K562 (cell line): ENCODE measurements around the gene TINCR.

Experiments
- CTCF ChIP-seq, 3 experiments: IDR thresholded peaks in 2 of 3; conservative IDR thresholded peaks in 1 of 3; 2 replicates each; pipeline ENCODE4 v1.5.1; 2011 to 2012; ENCODE audit warnings: low read length in 3 of 3, mild to moderate bottlenecking in 3 of 3, control low read depth in 2 of 3, improper control_type of control experiment in 1 of 3, inconsistent platforms in 1 of 3, low read depth in 1 of 3, mixed read lengths in 1 of 3, moderate library complexity in 1 of 3; ENCODE audit not compliant: insufficient read depth in 2 of 3
- FOXK1 ChIP-seq: sonication (generic); formaldehyde crosslinking; IDR thresholded peaks from 2 replicates; pipeline ENCODE4 v1.8.0; 2022; ENCODE audit warnings: missing genetic modification reagents, mild to moderate bottlenecking, borderline replicate concordance
- HMG20A ChIP-seq: fragments of 450-650 bp; formaldehyde crosslinking; conservative IDR thresholded peaks from 2 replicates; pipeline ENCODE4 v1.4.0; 2020; ENCODE audit warnings: mild to moderate bottlenecking, mixed read lengths
- KAT2B ChIP-seq: IDR thresholded peaks from one replicate; pipeline ENCODE4 v1.6.1; 2012; ENCODE audit warnings: low read depth, mild to moderate bottlenecking, control low read depth, inconsistent platforms, low read length, moderate library complexity
- MTA3 ChIP-seq: fragments of 450-650 bp; formaldehyde crosslinking; IDR thresholded peaks from 2 replicates; pipeline ENCODE4 v1.6.1; 2017; ENCODE audit warnings: mild to moderate bottlenecking, borderline replicate concordance
- NKRF ChIP-seq: fragments of 450-650 bp; IDR thresholded peaks from 2 replicates; pipeline ENCODE4 v1.6.1; 2016; ENCODE audit warnings: borderline replicate concordance
- OTX1 ChIP-seq: fragments of 450-650 bp; formaldehyde crosslinking; IDR thresholded peaks from 2 replicates; pipeline ENCODE4 v1.4.0; 2022; ENCODE audit warnings: mild to moderate bottlenecking
- POLR2A ChIP-seq: fragments of 450-650 bp; conservative IDR thresholded peaks from 2 replicates; pipeline ENCODE4 v1.6.1; 2016
- RAD51 ChIP-seq: fragments of 450-650 bp; IDR thresholded peaks from 2 replicates; pipeline ENCODE4 v1.7.1; 2016; ENCODE audit warnings: low read depth, mild to moderate bottlenecking, borderline replicate concordance
- RERE ChIP-seq: sonication (generic); formaldehyde crosslinking; IDR thresholded peaks from 2 replicates; pipeline ENCODE4 v1.8.0; 2023; ENCODE audit warnings: missing genetic modification reagents, mild to moderate bottlenecking, borderline replicate concordance
- SREBF2 ChIP-seq: sonication (generic); formaldehyde crosslinking; IDR thresholded peaks from 2 replicates; pipeline ENCODE4 v1.4.0; 2020; ENCODE audit warnings: mild to moderate bottlenecking, missing genetic modification reagents
- ZNF174 ChIP-seq: fragments of 250-450 bp; sonication (Bioruptor Pico); IDR thresholded peaks from 2 replicates; pipeline ENCODE4 v1.4.0; 2020; ENCODE audit warnings: mild to moderate bottlenecking
- ZNF274 ChIP-seq: IDR thresholded peaks from 2 replicates; pipeline ENCODE4 v1.6.1; 2011; ENCODE audit warnings: low read depth, mild to moderate bottlenecking, low read length, moderate library complexity, borderline replicate concordance
- ZNF589 ChIP-seq: fragments of 200-800 bp; sonication (Bioruptor generic); IDR thresholded peaks from 2 replicates; pipeline ENCODE4 v1.6.1; 2016; ENCODE audit warnings: low read depth, missing genetic modification characterization, missing compliant biosample characterization

GRCh38 chr19:5547881-5548280 lies 19.9 kb downstream of the TINCR start:
- TF ChIP-seq ZNF274: no peak
- peak; percentile 76 to 87 (median 77) for TF ChIP-seq CTCF (IDR thresholded peaks at IDR 0.05 in 2 of 3, conservative IDR thresholded peaks at IDR 0.05 in 1 of 3; ENCODE audit: insufficient read depth in 2 of 3, low read depth in 1 of 3, low read length in 3 of 3)
- no peak for TF ChIP-seq POLR2A
- no peak for TF ChIP-seq SREBF2 (CRISPR knock-in tag)
- TF ChIP-seq MTA3: no peak
- no peak for TF ChIP-seq RAD51
- TF ChIP-seq FOXK1: no peak
- no peak for TF ChIP-seq RERE (CRISPR knock-in tag)
- no peak for TF ChIP-seq OTX1 (CRISPR knock-in tag)
- no peak for TF ChIP-seq NKRF
- TF ChIP-seq ZNF174 (CRISPR knock-in tag): no peak
- TF ChIP-seq HMG20A (CRISPR knock-in tag): no peak
- no peak for TF ChIP-seq KAT2B
- no peak for TF ChIP-seq ZNF589 (CRISPR knock-in tag)
